Gastrocnemius medialis (tissue), 4 donors: ENCODE results near the gene SERPINA9. TPM values are rescaled to one million over a fixed set of nuclear protein-coding genes. Genes with fewer than 3 reads are reported as not detected.

Experiments
- ATAC-seq, 2 donors: fragments of 150-250 bp; one replicate each; pipeline ENCODE4 v1.9.1; 2016
- DNase-seq, 2 donors: peaks; one replicate each; pipeline ENCODE4 v3.0.0-alpha.2; 2019
- H3K27ac ChIP-seq, 4 donors: fragments of 200-600 bp; sonication (generic); 1 replicate in 1 of 4; 2 replicates in 3 of 4; pipeline ENCODE4 v1.5.1; 2016 to 2018; ENCODE audit warnings: mild to moderate bottlenecking in 2 of 4, moderate library complexity in 1 of 4
- H3K27me3 ChIP-seq, 3 donors: fragments of 200-600 bp; sonication (generic) in 2 of 3; 1 replicate in 1 of 3; 2 replicates in 2 of 3; pipeline versions ENCODE4 v1.5.1 to v1.6.0; 2016 to 2019; ENCODE audit warnings: mild to moderate bottlenecking in 1 of 3, moderate library complexity in 1 of 3
- H3K36me3 ChIP-seq, 2 donors: fragments of 200-600 bp; sonication (generic) in 1 of 2; one replicate each; pipeline ENCODE4 v1.5.1; 2017 to 2018
- H3K4me1 ChIP-seq, 2 donors: fragments of 200-600 bp; sonication (generic) in 1 of 2; one replicate each; pipeline ENCODE4 v1.5.1; 2016 to 2017; ENCODE audit warnings: mild to moderate bottlenecking in 2 of 2
- H3K4me3 ChIP-seq, 4 donors: fragments of 200-600 bp; sonication (generic) in 3 of 4; 1 replicate in 1 of 4; 2 replicates in 3 of 4; pipeline ENCODE4 v1.5.1; 2016 to 2019; ENCODE audit warnings: mild to moderate bottlenecking in 2 of 4
- H3K9me3 ChIP-seq, 3 donors: fragments of 200-600 bp; sonication (generic) in 2 of 3; 1 replicate in 1 of 3; 2 replicates in 2 of 3; pipeline ENCODE4 v1.5.1; 2016 to 2019
- CTCF ChIP-seq, 5 experiments: fragments of 450-650 bp in 3 of 5; fragments of 200-600 bp in 2 of 5; sonication (generic) in 2 of 5; IDR thresholded peaks in 4 of 5; conservative IDR thresholded peaks in 1 of 5; 1 replicate in 4 of 5; 2 replicates in 1 of 5; pipeline ENCODE4 v1.5.1; 2016 to 2019; ENCODE audit warnings: antibody characterized with exemption in 5 of 5, mild to moderate bottlenecking in 3 of 5, moderate library complexity in 3 of 5
- POLR2A ChIP-seq, 2 donors: fragments of 450-650 bp; IDR thresholded peaks; one replicate each; pipeline ENCODE4 v1.6.1; 2017; ENCODE audit warnings: antibody characterized with exemption in 2 of 2, mild to moderate bottlenecking in 2 of 2, moderate library complexity in 2 of 2
- in situ Hi-C, 4 donors: fragments of 200-750 bp; cut with MboI; loops; one replicate each; pipeline versions ENCODE4 v1.15.0 to v1.8.0; 2017; ENCODE audit warnings: low sequenced_read_pairs in 4 of 4
- intact Hi-C: fragments of 100-400 bp; cut with DNase I; formaldehyde crosslinking; loops from one replicate; pipeline ENCODE4 v1.15.1; 2023; ENCODE audit warnings: low total_unique reads
- total RNA-seq, 4 donors: library from RNA; depleted of rRNA; stranded (reverse); fragments of >200 nt; gene quantifications; one replicate each; pipeline versions ENCODE4 v1.1.0 to v1.2.3, GENCODE V29; 2016

Gene SERPINA9
- total RNA-seq, 4 donors from 2014 or later = not detected

- no peak for TF ChIP-seq POLR2A (IDR thresholded peaks at IDR 0.05)
- TF ChIP-seq CTCF (IDR thresholded peaks at IDR 0.05 in 4 of 5, conservative IDR thresholded peaks at IDR 0.05 in 1 of 5) = no peak
- Histone ChIP-seq H3K27me3 (peaks cover 0 to 11% (median 3%) of the 10 kb centered on the region in 3 donors), H3K36me3 (no peaks in the 10 kb centered on the region), H3K4me3 (no peak overlapping the region), H3K27ac (no peak overlapping the region), H3K9me3 (peaks cover 0 to 12% (median 0%) of the 10 kb centered on the region in 3 donors), H3K4me1 (peaks cover 0 to 6% of the 10 kb centered on the region in 2 donors)
- ATAC-seq (no peak), DNase-seq (no peak)
- in situ Hi-C loops (loop anchor here in 1 of 4 donors (10.0 kb wide), 1 partner anchor 127 kb away; no protein-coding TSS in a partner anchor), intact Hi-C loops (loop anchor here (10.0 kb wide), 1 partner anchor 347 kb away; no protein-coding TSS in a partner anchor)
Observed at GRCh38 chr14:94481468-94482131, 5.6 kb upstream of the SERPINA9 start.

GRCh38 chr14:94480809-94481208 lies 4.8 kb upstream of the SERPINA9 start:
- no peak for DNase-seq
- in situ Hi-C loops (loop anchor here in 1 of 4 donors (10.0 kb wide), 1 partner anchor 126 kb away; no protein-coding TSS in a partner anchor), intact Hi-C loops (loop anchor here (10.0 kb wide), 1 partner anchor 346 kb away; no protein-coding TSS in a partner anchor)
- TF ChIP-seq POLR2A (IDR thresholded peaks at IDR 0.05) (no peak), CTCF (IDR thresholded peaks at IDR 0.05 in 4 of 5, conservative IDR thresholded peaks at IDR 0.05 in 1 of 5) (no peak)
- no peak overlapping the region for H3K4me3 ChIP-seq
- peaks cover 0 to 12% (median 0%) of the 10 kb centered on the region in 3 donors for H3K9me3 ChIP-seq
- ATAC-seq = no peak
- H3K36me3 ChIP-seq = no peaks in the 10 kb centered on the region
- H3K27me3 ChIP-seq = peaks cover 0 to 3% (median 3%) of the 10 kb centered on the region in 3 donors
- H3K27ac ChIP-seq = no peak overlapping the region
- no peaks in the 10 kb centered on the region for H3K4me1 ChIP-seq

GRCh38 chr14:94478420-94478819 lies 2.4 kb upstream of the SERPINA9 start:
- H3K9me3 ChIP-seq = peaks cover 0 to 12% (median 0%) of the 10 kb centered on the region in 3 donors
- TF ChIP-seq POLR2A (IDR thresholded peaks at IDR 0.05) (no peak), CTCF (IDR thresholded peaks at IDR 0.05 in 4 of 5, conservative IDR thresholded peaks at IDR 0.05 in 1 of 5) (no peak)
- H3K27ac ChIP-seq = no peak overlapping the region
- H3K27me3 ChIP-seq = peaks cover 0 to 3% (median 0%) of the 10 kb centered on the region in 3 donors
- no peaks in the 10 kb centered on the region for H3K4me1 ChIP-seq
- H3K4me3 ChIP-seq = peak overlapping the region in 1 of 4 donors; percentile 17
- in situ Hi-C loops (no loop called here), intact Hi-C loops (no loop called here)
- no peaks in the 10 kb centered on the region for H3K36me3 ChIP-seq
- DNase-seq = no peak
- ATAC-seq = no peak

GRCh38 chr14:94474581-94475031 lies 1.4 kb downstream of the SERPINA9 start:
- TF ChIP-seq POLR2A (IDR thresholded peaks at IDR 0.05) = no peak
- TF ChIP-seq CTCF (IDR thresholded peaks at IDR 0.05 in 4 of 5, conservative IDR thresholded peaks at IDR 0.05 in 1 of 5) = no peak
- no peak overlapping the region for H3K4me3 ChIP-seq
- ATAC-seq = no peak
- no peak for DNase-seq
- H3K4me1 ChIP-seq = no peaks in the 10 kb centered on the region
- H3K27me3 ChIP-seq = peaks cover 0 to 3% (median 0%) of the 10 kb centered on the region in 3 donors
- H3K36me3 ChIP-seq = no peaks in the 10 kb centered on the region
- H3K27ac ChIP-seq = no peak overlapping the region
- H3K9me3 ChIP-seq = peaks cover 0 to 12% (median 0%) of the 10 kb centered on the region in 3 donors
- intact Hi-C loops = no loop called here
- in situ Hi-C loops = no loop called here
